ENCODE data around the gene SLC9A1. TPM values are rescaled to one million over a fixed set of nuclear protein-coding genes. Genes with fewer than 3 reads are reported as not detected.

SLC9A1 gene
- total RNA-seq, 1 experiment from 2014 or later: 22.5 TPM

- TF ChIP-seq, protein P1, sequence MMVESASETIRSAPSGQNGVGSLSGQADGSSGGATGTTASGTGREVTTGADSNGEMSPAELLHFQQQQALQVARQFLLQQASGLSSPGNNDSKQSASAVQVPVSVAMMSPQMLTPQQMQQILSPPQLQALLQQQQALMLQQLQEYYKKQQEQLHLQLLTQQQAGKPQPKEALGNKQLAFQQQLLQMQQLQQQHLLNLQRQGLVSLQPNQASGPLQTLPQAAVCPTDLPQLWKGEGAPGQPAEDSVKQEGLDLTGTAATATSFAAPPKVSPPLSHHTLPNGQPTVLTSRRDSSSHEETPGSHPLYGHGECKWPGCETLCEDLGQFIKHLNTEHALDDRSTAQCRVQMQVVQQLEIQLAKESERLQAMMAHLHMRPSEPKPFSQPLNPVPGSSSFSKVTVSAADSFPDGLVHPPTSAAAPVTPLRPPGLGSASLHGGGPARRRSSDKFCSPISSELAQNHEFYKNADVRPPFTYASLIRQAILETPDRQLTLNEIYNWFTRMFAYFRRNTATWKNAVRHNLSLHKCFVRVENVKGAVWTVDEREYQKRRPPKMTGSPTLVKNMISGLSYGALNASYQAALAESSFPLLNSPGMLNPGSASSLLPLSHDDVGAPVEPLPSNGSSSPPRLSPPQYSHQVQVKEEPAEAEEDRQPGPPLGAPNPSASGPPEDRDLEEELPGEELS (CRISPR knock-in tag; IDR thresholded peaks at IDR 0.05): no peak
- TF ChIP-seq, protein P2, sequence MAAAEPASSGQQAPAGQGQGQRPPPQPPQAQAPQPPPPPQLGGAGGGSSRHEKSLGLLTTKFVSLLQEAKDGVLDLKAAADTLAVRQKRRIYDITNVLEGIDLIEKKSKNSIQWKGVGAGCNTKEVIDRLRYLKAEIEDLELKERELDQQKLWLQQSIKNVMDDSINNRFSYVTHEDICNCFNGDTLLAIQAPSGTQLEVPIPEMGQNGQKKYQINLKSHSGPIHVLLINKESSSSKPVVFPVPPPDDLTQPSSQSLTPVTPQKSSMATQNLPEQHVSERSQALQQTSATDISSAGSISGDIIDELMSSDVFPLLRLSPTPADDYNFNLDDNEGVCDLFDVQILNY (CRISPR knock-in tag; IDR thresholded peaks at IDR 0.05): no peak
- TF ChIP-seq E2F1 (CRISPR knock-in tag; IDR thresholded peaks at IDR 0.05) (no peak), ZNF396 (CRISPR knock-in tag; IDR thresholded peaks at IDR 0.05; ENCODE audit: borderline replicate concordance) (no peak), ARID4B (CRISPR knock-in tag; IDR thresholded peaks at IDR 0.05; ENCODE audit: borderline replicate concordance) (no peak), ELF4 (CRISPR knock-in tag; IDR thresholded peaks at IDR 0.05; ENCODE audit: low read depth) (no peak), PREB (CRISPR knock-in tag; IDR thresholded peaks at IDR 0.05; ENCODE audit: borderline replicate concordance) (no peak), ZNF232 (CRISPR knock-in tag; IDR thresholded peaks at IDR 0.05) (no peak), MLX (CRISPR knock-in tag; IDR thresholded peaks at IDR 0.05) (no peak), ATF3 (CRISPR knock-in tag; conservative IDR thresholded peaks at IDR 0.05) (no peak), ZNF423 (CRISPR knock-in tag; IDR thresholded peaks at IDR 0.05) (no peak), ZNF121 (CRISPR knock-in tag; IDR thresholded peaks at IDR 0.05) (no peak)
- TF ChIP-seq, protein P3, sequence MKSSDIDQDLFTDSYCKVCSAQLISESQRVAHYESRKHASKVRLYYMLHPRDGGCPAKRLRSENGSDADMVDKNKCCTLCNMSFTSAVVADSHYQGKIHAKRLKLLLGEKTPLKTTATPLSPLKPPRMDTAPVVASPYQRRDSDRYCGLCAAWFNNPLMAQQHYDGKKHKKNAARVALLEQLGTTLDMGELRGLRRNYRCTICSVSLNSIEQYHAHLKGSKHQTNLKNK (CRISPR knock-in tag; IDR thresholded peaks at IDR 0.05): no peak
- TF ChIP-seq, protein P4, sequence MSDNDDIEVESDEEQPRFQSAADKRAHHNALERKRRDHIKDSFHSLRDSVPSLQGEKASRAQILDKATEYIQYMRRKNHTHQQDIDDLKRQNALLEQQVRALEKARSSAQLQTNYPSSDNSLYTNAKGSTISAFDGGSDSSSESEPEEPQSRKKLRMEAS (CRISPR knock-in tag; IDR thresholded peaks at IDR 0.05): no peak
Observed at GRCh38 chr1:27095576-27095975, 59.3 kb downstream of the SLC9A1 start (continued).

GRCh38 chr1:27092888-27093287 lies 62.0 kb downstream of the SLC9A1 start:
- H3K9me3 Mint-ChIP-seq: no peaks in the 10 kb centered on the region
- ChIA-PET CTCF (interaction anchor here (0.8 to 12.6 kb wide), 5 partner anchors 9 to 204 kb away, joined by 3 to 636 read pairs (median 10); no protein-coding TSS in a partner anchor), POLR2A (no interaction called here)
- H3K4me3 Mint-ChIP-seq: no peak overlapping the region
- H3K27me3 Mint-ChIP-seq (ENCODE audit: low read depth): no peaks in the 10 kb centered on the region
- no peak for ATAC-seq
- H3K27ac Mint-ChIP-seq: no peak overlapping the region
- no peaks in the 10 kb centered on the region for H3K36me3 Mint-ChIP-seq
- DNase-seq (ENCODE audit: low spot score): no peak
- peaks cover 6% of the 10 kb centered on the region; the same call in 1 of the 2 replicates for H3K4me1 Mint-ChIP-seq
- TF ChIP-seq ZNF396 (CRISPR knock-in tag; IDR thresholded peaks at IDR 0.05; ENCODE audit: borderline replicate concordance): no peak
- TF ChIP-seq NFATC4 (CRISPR knock-in tag; IDR thresholded peaks at IDR 0.05): no peak
- no peak for TF ChIP-seq NFYB (CRISPR knock-in tag; conservative IDR thresholded peaks at IDR 0.05; ENCODE audit: low read depth)
- no peak for TF ChIP-seq TP53 (CRISPR knock-in tag; IDR thresholded peaks at IDR 0.05)
- no peak for TF ChIP-seq FOXJ3 (CRISPR knock-in tag; IDR thresholded peaks at IDR 0.05; ENCODE audit: borderline replicate concordance)
- TF ChIP-seq FOXK1 (CRISPR knock-in tag; IDR thresholded peaks at IDR 0.05): no peak
- no peak for TF ChIP-seq GRHL2 (CRISPR knock-in tag; IDR thresholded peaks at IDR 0.05; ENCODE audit: insufficient replicate concordance, severe bottlenecking)
- TF ChIP-seq EMX1 (CRISPR knock-in tag; IDR thresholded peaks at IDR 0.05): no peak
- no peak for TF ChIP-seq NFE2L1 (CRISPR knock-in tag; IDR thresholded peaks at IDR 0.05)
- no peak for TF ChIP-seq KAT7 (CRISPR knock-in tag; IDR thresholded peaks at IDR 0.05; ENCODE audit: borderline replicate concordance)
- TF ChIP-seq, protein P5, sequence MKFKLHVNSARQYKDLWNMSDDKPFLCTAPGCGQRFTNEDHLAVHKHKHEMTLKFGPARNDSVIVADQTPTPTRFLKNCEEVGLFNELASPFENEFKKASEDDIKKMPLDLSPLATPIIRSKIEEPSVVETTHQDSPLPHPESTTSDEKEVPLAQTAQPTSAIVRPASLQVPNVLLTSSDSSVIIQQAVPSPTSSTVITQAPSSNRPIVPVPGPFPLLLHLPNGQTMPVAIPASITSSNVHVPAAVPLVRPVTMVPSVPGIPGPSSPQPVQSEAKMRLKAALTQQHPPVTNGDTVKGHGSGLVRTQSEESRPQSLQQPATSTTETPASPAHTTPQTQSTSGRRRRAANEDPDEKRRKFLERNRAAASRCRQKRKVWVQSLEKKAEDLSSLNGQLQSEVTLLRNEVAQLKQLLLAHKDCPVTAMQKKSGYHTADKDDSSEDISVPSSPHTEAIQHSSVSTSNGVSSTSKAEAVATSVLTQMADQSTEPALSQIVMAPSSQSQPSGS (CRISPR knock-in tag; IDR thresholded peaks at IDR 0.05; ENCODE audit: borderline replicate concordance, low read depth): no peak
- TF ChIP-seq RORB (CRISPR knock-in tag; IDR thresholded peaks at IDR 0.05): no peak
